IPS-20b (cell line): ENCODE measurements around the gene NACA.
A peak's percentile ranks its signal among the peaks of the same experiment; 100 is the strongest.

Experiments used
- H3K27ac ChIP-seq: one replicate; pipeline ENCODE4 v1.5.1; 2013; ENCODE audit warnings: low read length
- H3K27me3 ChIP-seq: 2 replicates; pipeline ENCODE4 v1.6.1; 2013; ENCODE audit warnings: mild to moderate bottlenecking, low read length, inconsistent platforms; ENCODE audit not compliant: insufficient read depth
- H3K36me3 ChIP-seq: 2 replicates; pipeline ENCODE4 v1.6.1; 2013; ENCODE audit warnings: low read depth, mild to moderate bottlenecking, inconsistent platforms, low read length, moderate library complexity; ENCODE audit not compliant: insufficient read depth
- H3K4me1 ChIP-seq: 2 replicates; pipeline ENCODE4 v1.6.1; 2013; ENCODE audit warnings: mild to moderate bottlenecking, control low read depth, inconsistent platforms, low read length, moderate library complexity; ENCODE audit not compliant: insufficient read depth
- H3K4me3 ChIP-seq: 2 replicates; pipeline ENCODE4 v1.5.1; 2013; ENCODE audit warnings: mild to moderate bottlenecking, low read length, inconsistent platforms
- H3K9ac ChIP-seq: 2 replicates; pipeline ENCODE4 v1.6.1; 2013; ENCODE audit warnings: low read depth, mild to moderate bottlenecking, inconsistent platforms, low read length, moderate library complexity
- H3K9me3 ChIP-seq: 2 replicates; pipeline ENCODE4 v1.6.1; 2013; ENCODE audit warnings: mild to moderate bottlenecking, low read depth, low read length, inconsistent platforms; ENCODE audit not compliant: insufficient read depth

Gene NACA

DNA sequence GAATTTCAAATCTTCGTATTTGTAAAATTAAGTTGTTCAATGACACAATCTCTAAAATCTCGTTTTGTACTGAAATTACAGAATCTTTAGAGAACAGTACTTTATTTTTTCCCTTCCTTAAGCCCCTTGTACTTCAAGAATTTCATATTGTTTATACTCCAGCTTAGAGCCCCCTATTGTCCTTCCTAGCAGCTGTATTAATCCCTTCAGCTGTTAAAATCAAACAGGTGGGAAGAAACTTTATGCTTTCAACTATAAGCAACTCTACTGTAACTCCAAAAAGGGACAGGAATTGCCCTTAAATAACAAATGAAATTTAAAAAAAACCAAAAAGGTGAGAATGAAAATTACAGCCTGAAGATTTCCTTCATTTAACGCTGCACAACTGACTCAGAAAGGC lies 1.7 kb downstream of the NACA start:
- peaks cover 42% of the 10 kb centered on the region for H3K4me1 ChIP-seq
- H3K36me3 ChIP-seq, result peaks cover 72% of the 10 kb centered on the region
- H3K9ac ChIP-seq, result peak overlapping the region; percentile 100
- peak overlapping the region; percentile 100 for H3K4me3 ChIP-seq
- H3K9me3 ChIP-seq, result no peaks in the 10 kb centered on the region
- no peaks in the 10 kb centered on the region for H3K27me3 ChIP-seq
- no peak overlapping the region for H3K27ac ChIP-seq

DNA sequence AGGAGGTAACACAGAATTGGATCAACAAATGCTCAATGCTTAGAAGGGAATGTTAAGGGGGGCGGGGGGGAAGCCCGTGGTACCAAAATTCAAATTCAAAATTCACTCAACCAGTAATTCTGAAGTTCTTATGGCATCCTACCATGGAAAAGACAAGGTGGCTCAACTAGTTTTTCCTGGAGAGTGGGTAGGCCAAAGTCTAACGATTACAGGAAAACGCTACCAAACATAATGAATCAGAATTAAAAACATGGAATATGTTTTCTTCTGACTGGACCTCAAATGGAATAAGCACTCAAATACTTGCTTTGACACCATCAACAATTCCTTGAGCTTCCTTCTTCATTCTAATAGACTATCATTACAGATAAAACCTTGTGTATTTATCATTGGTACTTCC lies 2.3 kb downstream of the NACA start:
- Histone ChIP-seq H3K9me3 (no peaks in the 10 kb centered on the region), H3K27ac (no peak overlapping the region), H3K9ac (peak overlapping the region; percentile 100; the same call in 1 of the 2 replicates), H3K4me1 (peaks cover 42% of the 10 kb centered on the region), H3K4me3 (peak overlapping the region; percentile 100), H3K36me3 (peaks cover 67% of the 10 kb centered on the region), H3K27me3 (no peaks in the 10 kb centered on the region)

DNA sequence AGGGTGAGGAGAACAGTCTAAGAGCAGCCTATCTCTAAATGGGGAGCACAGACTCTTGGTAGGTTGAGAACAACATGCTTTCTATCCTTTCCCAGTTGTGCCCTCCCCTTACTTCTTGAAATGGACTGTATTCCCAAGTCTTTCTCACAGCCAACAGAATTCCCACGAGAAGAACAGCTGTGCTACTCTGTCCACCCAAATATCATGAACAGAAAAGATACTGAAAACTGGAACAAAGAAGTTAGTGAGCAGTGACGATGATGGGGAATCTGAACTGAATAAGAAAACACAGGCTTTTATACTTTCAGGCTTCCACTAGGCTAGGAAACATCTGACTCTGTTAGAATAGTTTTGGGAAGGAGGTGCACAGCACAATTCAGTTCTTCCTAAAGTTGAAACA lies 3.4 kb downstream of the NACA start:
- H3K27me3 ChIP-seq, result no peaks in the 10 kb centered on the region
- peak overlapping the region; percentile 100; the same call in 1 of the 2 replicates for H3K9ac ChIP-seq
- peak overlapping the region; percentile 100 for H3K4me3 ChIP-seq
- no peak overlapping the region for H3K27ac ChIP-seq
- no peaks in the 10 kb centered on the region for H3K9me3 ChIP-seq
- peaks cover 66% of the 10 kb centered on the region for H3K36me3 ChIP-seq
- H3K4me1 ChIP-seq, result peaks cover 42% of the 10 kb centered on the region

DNA sequence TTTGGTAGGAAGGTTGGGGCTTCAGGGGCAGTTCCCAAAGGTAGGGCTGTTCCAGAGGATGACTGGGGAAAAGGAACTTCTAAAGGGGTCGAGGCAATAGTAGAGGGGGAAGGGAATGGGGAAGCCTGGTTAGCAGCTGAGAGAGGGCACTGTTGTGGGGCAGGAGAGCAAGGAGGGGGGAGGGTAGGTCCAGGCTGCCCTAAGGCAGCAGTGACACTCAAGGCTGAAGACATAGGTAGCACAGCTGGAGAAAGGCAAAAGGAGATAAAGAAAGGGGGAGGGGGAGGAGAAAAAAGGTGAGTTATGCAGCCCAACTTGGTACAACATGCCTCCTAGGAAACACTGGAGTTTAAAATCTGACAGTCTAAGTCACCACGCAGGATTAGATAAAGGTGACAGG lies 3.9 kb downstream of the NACA start:
- H3K4me3 ChIP-seq, result peak overlapping the region; percentile 100
- H3K27ac ChIP-seq, result no peak overlapping the region
- no peaks in the 10 kb centered on the region for H3K27me3 ChIP-seq
- H3K9me3 ChIP-seq, result no peaks in the 10 kb centered on the region
- H3K9ac ChIP-seq, result peak overlapping the region; percentile 100; the same call in 1 of the 2 replicates
- peaks cover 42% of the 10 kb centered on the region for H3K4me1 ChIP-seq
- peaks cover 71% of the 10 kb centered on the region for H3K36me3 ChIP-seq

DNA sequence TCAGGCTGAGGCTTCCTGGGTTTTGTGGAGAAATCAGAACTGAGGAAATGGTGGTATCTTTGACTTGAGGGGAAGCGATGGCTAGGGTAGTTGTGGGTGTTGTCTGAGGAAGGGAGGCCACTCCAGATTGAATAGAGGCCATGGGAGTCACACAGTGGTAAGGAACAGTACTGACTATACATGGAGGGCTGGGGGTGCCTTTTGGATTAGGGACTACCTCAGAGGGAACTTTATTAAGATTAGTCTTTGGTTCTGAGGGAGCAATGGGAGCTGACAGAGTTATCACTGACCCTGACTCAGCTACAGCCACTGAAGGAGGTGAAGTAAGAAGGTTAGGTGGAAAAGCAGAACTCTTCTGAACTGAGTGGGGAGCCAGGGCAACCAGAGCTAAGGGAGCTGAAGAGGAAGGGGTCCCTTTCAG lies 4.4 kb downstream of the NACA start:
- Histone ChIP-seq H3K27me3 (no peaks in the 10 kb centered on the region), H3K27ac (no peak overlapping the region), H3K9ac (no peak overlapping the region), H3K4me1 (peaks cover 42% of the 10 kb centered on the region), H3K9me3 (no peaks in the 10 kb centered on the region), H3K36me3 (peaks cover 76% of the 10 kb centered on the region), H3K4me3 (peak overlapping the region; percentile 100; the same call in 1 of the 2 replicates)

DNA sequence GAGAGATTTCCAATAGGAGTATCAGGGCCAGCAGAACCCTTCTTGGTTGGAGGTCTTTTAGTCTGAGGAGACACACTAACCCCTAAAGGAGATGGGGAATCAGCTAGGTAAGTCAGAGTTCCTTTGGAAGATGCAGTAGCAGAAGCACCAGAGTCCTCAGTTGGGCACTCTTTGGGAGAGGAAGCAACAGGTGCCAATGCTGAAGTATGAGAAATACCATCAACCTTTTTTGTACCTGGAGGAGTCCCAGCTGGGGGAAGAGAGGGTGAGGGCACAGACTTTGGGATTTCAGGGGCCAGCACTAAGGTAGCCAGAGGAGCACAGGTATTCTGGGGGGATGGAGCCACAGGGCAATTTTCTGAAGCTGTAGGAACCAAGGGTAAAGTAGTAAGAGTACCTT lies 6.0 kb downstream of the NACA start:
- no peaks in the 10 kb centered on the region for H3K9me3 ChIP-seq
- no peak overlapping the region for H3K4me3 ChIP-seq
- H3K27me3 ChIP-seq, result no peaks in the 10 kb centered on the region
- H3K27ac ChIP-seq, result no peak overlapping the region
- peaks cover 42% of the 10 kb centered on the region for H3K4me1 ChIP-seq
- H3K9ac ChIP-seq, result no peak overlapping the region; the same call in 1 of the 2 replicates
- H3K36me3 ChIP-seq, result peaks cover 86% of the 10 kb centered on the region

DNA sequence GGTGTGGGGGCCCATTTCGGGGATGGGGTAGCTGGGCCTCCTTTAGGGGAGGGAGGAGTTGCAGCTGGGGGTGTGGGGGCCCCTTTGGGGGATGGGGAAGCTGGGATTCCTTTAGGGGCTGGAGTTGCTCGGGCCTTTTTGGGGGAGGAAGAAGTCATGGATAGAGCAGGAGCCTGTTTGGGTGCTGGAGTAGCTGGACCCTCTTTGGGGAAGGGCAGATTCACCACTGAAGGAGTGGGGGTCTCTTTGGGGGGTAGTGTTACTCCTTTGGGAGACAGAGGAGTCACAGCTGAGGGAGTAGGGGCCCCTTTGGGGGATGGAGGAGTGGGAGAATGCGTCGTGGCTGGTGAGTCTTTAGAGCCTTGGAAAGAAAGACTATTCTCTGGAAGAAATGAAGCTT lies 6.5 kb downstream of the NACA start:
- no peaks in the 10 kb centered on the region for H3K9me3 ChIP-seq
- H3K27ac ChIP-seq, result no peak overlapping the region
- H3K27me3 ChIP-seq, result no peaks in the 10 kb centered on the region
- no peak overlapping the region for H3K4me3 ChIP-seq
- peaks cover 42% of the 10 kb centered on the region for H3K4me1 ChIP-seq
- peaks cover 86% of the 10 kb centered on the region for H3K36me3 ChIP-seq
- H3K9ac ChIP-seq, result no peak overlapping the region

DNA sequence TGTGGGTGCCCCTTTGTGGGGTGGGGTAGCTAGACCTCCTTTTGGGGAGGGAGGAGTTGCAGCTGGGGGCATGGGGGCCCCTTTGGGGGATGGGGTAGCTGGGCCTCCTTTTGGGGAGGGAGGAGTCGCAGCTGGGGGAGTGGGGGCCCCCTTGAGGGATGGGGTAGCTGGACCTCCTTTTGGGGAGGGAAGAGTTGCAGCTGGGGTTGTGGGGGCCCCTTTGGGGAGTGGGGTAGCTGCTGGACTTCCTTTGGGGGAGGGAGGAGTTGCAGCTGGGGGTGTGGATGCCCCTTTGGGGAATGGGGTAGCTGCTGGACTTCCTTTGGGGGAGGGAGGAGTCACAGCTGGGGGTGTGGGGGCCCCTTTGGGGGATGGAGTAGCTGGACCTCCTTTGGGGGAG lies 7.0 kb downstream of the NACA start:
- H3K9ac ChIP-seq, result no peak overlapping the region
- peaks cover 38% of the 10 kb centered on the region for H3K4me1 ChIP-seq
- H3K9me3 ChIP-seq, result no peaks in the 10 kb centered on the region
- no peak overlapping the region for H3K27ac ChIP-seq
- no peaks in the 10 kb centered on the region for H3K27me3 ChIP-seq
- H3K36me3 ChIP-seq, result peaks cover 86% of the 10 kb centered on the region
- H3K4me3 ChIP-seq, result no peak overlapping the region

DNA sequence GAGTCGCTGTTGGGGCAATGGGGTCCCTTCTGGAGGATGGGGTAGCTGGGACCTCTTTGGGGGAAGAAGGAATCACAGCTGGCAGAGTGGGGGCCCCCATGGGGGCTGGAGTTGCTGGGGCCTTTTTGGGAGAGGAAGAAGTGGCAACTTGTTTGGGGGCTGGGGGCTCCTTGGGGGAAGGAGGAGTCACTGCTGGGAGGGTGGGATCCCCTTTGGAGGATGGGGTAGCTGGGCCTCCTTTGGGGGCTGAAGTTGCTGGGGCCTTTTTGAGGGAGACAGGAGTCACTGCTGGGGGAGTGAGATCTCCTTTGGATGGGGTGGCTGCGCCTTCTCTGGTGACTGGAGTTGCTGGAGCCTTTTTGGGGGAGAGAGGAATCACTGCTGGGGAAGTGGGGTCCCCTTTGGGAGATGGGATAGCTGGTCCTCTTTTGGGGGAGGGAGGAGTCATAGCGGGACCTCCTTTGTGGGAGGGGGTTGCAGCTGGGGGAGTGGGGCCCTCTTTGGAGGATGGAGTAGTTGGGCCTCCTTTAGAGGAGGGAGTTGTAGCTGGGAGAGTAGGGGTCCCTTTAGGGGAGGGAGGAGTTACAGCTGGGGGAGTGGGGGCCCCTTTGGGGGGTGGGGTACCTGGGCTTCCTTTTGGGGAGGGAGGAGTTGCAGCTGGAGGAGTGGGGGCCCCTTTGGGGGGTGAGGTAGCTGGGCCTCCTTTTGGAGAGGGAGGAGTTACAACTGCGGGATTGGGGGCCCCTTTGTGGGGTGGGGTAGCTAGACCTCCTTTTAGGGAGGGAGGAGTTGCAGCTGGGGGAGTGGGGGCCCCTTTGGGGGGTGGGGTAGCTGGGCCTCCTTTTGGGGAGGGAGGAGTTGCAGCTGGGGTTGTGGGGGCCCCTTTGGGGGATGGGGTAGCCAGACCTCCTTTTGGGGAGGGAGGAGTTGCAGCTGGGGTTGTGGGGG lies 7.9 kb downstream of the NACA start:
- Histone ChIP-seq H3K27ac (no peak overlapping the region), H3K4me3 (no peak overlapping the region), H3K9me3 (no peaks in the 10 kb centered on the region), H3K27me3 (no peaks in the 10 kb centered on the region), H3K4me1 (peaks cover 31% of the 10 kb centered on the region), H3K36me3 (peaks cover 86% of the 10 kb centered on the region), H3K9ac (no peak overlapping the region)

DNA sequence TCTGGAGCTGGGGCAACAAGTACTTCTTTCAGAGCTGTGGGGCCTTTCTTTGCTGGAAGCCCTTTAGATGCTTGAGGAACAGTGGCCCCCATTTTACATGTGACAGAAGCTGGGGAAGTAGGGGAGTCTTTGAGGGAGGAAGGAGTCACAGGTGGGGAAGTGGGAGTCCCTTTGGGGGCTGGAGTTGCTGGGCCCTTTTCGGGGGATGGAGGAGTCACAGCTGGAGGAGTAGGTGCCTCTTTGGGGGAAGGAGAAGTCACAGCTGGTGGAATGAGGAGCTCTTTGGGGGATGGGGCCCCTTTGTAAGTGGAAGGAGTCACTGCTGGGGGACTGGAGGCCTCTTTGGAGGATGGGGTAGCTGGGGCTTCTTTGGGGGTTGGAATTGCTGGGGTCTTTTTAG lies 8.6 kb downstream of the NACA start:
- no peak overlapping the region for H3K4me3 ChIP-seq
- 0 out of 2 replicates have a peak overlapping the region, but pooled peaks have one; percentile 23 for H3K9ac ChIP-seq
- H3K27me3 ChIP-seq, result no peaks in the 10 kb centered on the region
- H3K36me3 ChIP-seq, result peaks cover 86% of the 10 kb centered on the region
- H3K27ac ChIP-seq, result no peak overlapping the region
- H3K9me3 ChIP-seq, result no peaks in the 10 kb centered on the region
- peaks cover 24% of the 10 kb centered on the region; the same call in 1 of the 2 replicates for H3K4me1 ChIP-seq

DNA sequence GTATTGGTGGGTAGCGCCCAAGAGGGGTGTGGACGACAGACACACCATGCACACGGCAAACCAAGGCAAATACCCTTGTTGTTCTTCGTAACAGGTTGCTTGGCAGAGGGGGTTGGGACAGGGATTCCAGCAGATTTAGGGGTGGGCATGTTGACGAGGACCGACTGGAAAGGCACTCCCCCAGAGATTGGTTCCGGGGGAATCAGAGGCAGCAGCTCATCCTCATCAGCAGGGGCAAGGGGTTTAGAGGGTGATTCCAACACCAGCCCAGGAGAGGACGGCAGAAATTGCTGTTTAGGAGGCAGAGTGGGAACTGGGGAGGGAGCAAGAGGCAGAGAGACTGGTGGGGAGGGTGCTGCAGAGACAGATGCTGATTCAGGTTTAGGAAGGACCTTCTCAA lies 9.3 kb downstream of the NACA start:
- H3K9ac ChIP-seq, result no peak overlapping the region
- H3K36me3 ChIP-seq, result peaks cover 86% of the 10 kb centered on the region
- peaks cover 18% of the 10 kb centered on the region; the same call in 1 of the 2 replicates for H3K4me1 ChIP-seq
- no peaks in the 10 kb centered on the region for H3K27me3 ChIP-seq
- H3K9me3 ChIP-seq, result no peaks in the 10 kb centered on the region
- H3K4me3 ChIP-seq, result no peak overlapping the region
- no peak overlapping the region for H3K27ac ChIP-seq

DNA sequence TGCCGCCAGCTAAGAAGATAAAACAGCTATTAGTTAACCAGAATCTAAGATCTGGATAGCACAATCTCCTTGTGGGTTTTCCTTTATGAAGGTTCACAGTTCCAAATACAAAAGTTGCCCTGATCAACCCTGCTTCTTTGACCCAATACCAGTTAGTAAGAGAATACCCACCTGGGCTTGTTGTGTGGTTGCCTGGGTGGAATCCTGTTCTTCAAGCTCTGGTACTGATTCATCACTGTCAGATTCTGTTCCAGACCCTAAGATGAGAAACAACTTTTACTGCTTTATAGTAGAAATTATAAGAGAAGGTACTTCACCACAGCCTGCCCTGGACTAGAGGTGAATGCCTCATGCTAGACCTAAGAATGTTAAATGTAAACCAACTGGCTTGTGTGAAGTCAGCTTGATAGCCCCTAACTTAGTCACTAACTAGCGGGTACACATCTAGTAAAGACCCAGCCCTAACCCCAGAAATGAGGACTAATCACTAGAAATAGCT lies 10.6 kb downstream of the NACA start:
- Histone ChIP-seq H3K27me3 (no peaks in the 10 kb centered on the region), H3K27ac (no peak overlapping the region), H3K4me1 (peaks cover 9% of the 10 kb centered on the region; the same call in 1 of the 2 replicates), H3K36me3 (peaks cover 73% of the 10 kb centered on the region), H3K9me3 (no peaks in the 10 kb centered on the region), H3K9ac (no peak overlapping the region), H3K4me3 (no peak overlapping the region)
